Tibial artery (tissue), 4 donors: ENCODE results near the gene MAGI2.
A peak's percentile ranks its signal among the peaks of the same experiment; 100 is the strongest.

Experiments
- DNase-seq, 2 donors: peaks; one replicate each; pipeline ENCODE4 v3.0.0-alpha.2; 2019
- H3K27ac ChIP-seq, 2 donors: fragments of 200-600 bp; sonication (generic) in 1 of 2; 1 replicate in 1 of 2; 2 replicates in 1 of 2; pipeline ENCODE4 v1.5.1; 2018 to 2019; ENCODE audit warnings: mild to moderate bottlenecking in 1 of 2
- H3K27me3 ChIP-seq, 2 donors: fragments of 200-600 bp; sonication (generic) in 1 of 2; one replicate each; pipeline versions ENCODE4 v1.5.1 to v1.6.0; 2016 to 2019
- H3K36me3 ChIP-seq, 3 donors: fragments of 200-600 bp; sonication (generic) in 2 of 3; one replicate each; pipeline ENCODE4 v1.5.1; 2016 to 2019; ENCODE audit warnings: mild to moderate bottlenecking in 2 of 3
- H3K4me1 ChIP-seq, 4 donors: fragments of 200-600 bp; sonication (generic) in 2 of 4; 1 replicate in 3 of 4; 2 replicates in 1 of 4; pipeline ENCODE4 v1.5.1; 2016 to 2019
- H3K4me3 ChIP-seq, 2 donors: fragments of 200-600 bp; sonication (generic) in 1 of 2; 1 replicate in 1 of 2; 2 replicates in 1 of 2; pipeline ENCODE4 v1.5.1; 2018 to 2019; ENCODE audit warnings: mild to moderate bottlenecking in 2 of 2
- H3K9me3 ChIP-seq, 3 donors: fragments of 200-600 bp; sonication (generic) in 1 of 3; one replicate each; pipeline ENCODE4 v1.5.1; 2016 to 2019
- CTCF ChIP-seq, 2 experiments: fragments of 200-600 bp in 1 of 2; fragments of 450-650 bp in 1 of 2; IDR thresholded peaks; one replicate each; pipeline ENCODE4 v1.5.1; 2017 to 2019; ENCODE audit warnings: antibody characterized with exemption in 2 of 2, mild to moderate bottlenecking in 1 of 2, moderate library complexity in 1 of 2
- intact Hi-C: fragments of 100-400 bp; cut with DNase I; formaldehyde crosslinking; loops from one replicate; pipeline ENCODE4 v1.15.0; 2023; ENCODE audit warnings: low total_unique reads

The MAGI2 gene

GRCh38 chr7:79425665-79426064 is 27.8 kb downstream of the MAGI2 start:
- no peaks in the 10 kb centered on the region for H3K9me3 ChIP-seq
- no peaks in the 10 kb centered on the region for H3K27me3 ChIP-seq
- intact Hi-C loops = no loop called here
- DNase-seq = no peak
- no peak overlapping the region for H3K4me3 ChIP-seq
- no peak overlapping the region for H3K27ac ChIP-seq
- no peaks in the 10 kb centered on the region for H3K36me3 ChIP-seq
- H3K4me1 ChIP-seq = peaks cover 0 to 2% (median 0%) of the 10 kb centered on the region in 4 donors
- TF ChIP-seq CTCF (IDR thresholded peaks at IDR 0.05) = no peak

GRCh38 chr7:79421751-79422150 is 31.7 kb downstream of the MAGI2 start:
- Histone ChIP-seq H3K9me3 (no peaks in the 10 kb centered on the region), H3K27me3 (no peaks in the 10 kb centered on the region), H3K4me3 (no peak overlapping the region), H3K36me3 (no peaks in the 10 kb centered on the region), H3K4me1 (peaks cover 0 to 12% (median 0%) of the 10 kb centered on the region in 4 donors), H3K27ac (no peak overlapping the region)
- DNase-seq = no peak
- TF ChIP-seq CTCF (IDR thresholded peaks at IDR 0.05) = no peak
- intact Hi-C loops = no loop called here

- Histone ChIP-seq H3K36me3 (no peaks in the 10 kb centered on the region), H3K9me3 (no peaks in the 10 kb centered on the region), H3K27me3 (no peaks in the 10 kb centered on the region), H3K27ac (peak overlapping the region in 1 of 2 donors; percentile 7), H3K4me3 (no peak overlapping the region), H3K4me1 (peaks cover 0 to 12% (median 0%) of the 10 kb centered on the region in 4 donors)
- no peak for DNase-seq
- TF ChIP-seq CTCF (IDR thresholded peaks at IDR 0.05) = no peak
- intact Hi-C loops = no loop called here
Measured at GRCh38 chr7:79420464-79420863, 33.0 kb downstream of the MAGI2 start.

DNA sequence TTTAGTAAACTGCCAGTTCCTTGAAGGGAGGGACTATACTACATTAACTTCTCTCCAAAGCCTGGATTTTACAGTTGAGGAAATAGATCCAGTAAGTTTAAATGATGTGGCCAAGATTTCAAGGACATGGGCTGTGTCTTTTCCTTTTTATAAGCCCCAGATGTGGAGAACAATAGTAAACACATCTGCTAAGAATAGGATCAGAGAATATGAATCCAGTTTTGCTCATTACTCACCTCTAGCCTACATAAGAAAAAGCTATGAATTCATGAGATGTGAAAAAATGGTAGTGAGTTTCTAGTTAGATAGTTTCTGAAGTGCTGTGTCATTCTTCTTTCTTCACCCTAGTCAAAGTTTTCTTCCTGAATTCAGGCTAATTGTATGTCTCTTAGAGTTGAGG is 38.6 kb downstream of the MAGI2 start:
- no peak overlapping the region for H3K27ac ChIP-seq
- no peak for DNase-seq

DNA sequence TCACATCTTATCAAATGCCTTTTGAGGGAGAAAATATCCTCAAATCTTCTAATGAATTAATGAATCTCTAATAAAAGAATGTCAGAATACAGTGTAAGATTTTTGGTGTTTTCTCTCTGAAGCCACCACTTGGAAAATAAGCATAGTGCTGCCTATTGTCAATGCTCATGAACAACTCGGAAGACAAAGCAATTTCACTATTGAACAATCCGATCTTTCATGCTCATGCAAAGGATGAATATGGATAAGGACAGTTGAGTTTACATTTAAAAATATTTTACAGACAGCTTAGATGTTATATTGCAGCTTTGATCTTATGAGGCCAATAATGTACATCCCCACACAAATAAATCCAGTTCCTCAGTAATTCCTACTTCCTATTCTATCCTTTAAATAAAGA is 40.6 kb downstream of the MAGI2 start:
- intact Hi-C loops = no loop called here
- Histone ChIP-seq H3K9me3 (no peaks in the 10 kb centered on the region), H3K36me3 (no peaks in the 10 kb centered on the region)

More for the DNA sequence above, 38.6 kb downstream of the MAGI2 start:
- H3K4me3 ChIP-seq = no peak overlapping the region
- H3K27me3 ChIP-seq = no peaks in the 10 kb centered on the region
- no peak for TF ChIP-seq CTCF (IDR thresholded peaks at IDR 0.05)
- intact Hi-C loops = no loop called here
- H3K4me1 ChIP-seq = peaks cover 0 to 2% (median 0%) of the 10 kb centered on the region in 4 donors
- H3K36me3 ChIP-seq = no peaks in the 10 kb centered on the region
- no peaks in the 10 kb centered on the region for H3K9me3 ChIP-seq

More for the DNA sequence above, 40.6 kb downstream of the MAGI2 start:
- Histone ChIP-seq H3K4me3 (no peak overlapping the region), H3K4me1 (peaks cover 0 to 6% (median 0%) of the 10 kb centered on the region in 4 donors), H3K27me3 (no peaks in the 10 kb centered on the region), H3K27ac (no peak overlapping the region)
- no peak for TF ChIP-seq CTCF (IDR thresholded peaks at IDR 0.05)
- DNase-seq = no peak
